Measurements from ENCODE around the gene ARL13B.

DNA sequence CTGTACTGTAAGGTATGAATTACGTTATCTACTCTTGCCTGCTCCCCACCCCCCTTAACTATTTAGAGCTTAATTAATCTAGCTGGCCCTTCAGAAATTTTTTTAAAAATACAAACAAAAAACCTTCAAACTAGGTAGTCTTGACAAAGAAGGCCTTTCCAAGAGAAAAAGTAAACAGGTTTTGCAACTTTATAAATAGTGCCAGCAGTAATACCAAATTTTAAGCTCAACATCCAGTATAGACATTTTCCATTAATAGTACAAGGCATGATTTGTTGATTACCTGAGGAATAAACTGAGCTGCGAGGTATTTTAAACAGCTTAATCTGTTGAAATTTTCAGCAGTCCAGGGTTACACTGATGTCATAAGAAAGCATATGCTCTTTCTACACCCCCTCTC is 28.3 kb downstream of the ARL13B start:
- TF ChIP-seq POLR2AphosphoS5 (IDR thresholded peaks at IDR 0.05; ENCODE audit: low read depth, low read length): no peak
- TF ChIP-seq MTA3 (CRISPR knock-in tag; IDR thresholded peaks at IDR 0.05): no peak
- no peak for TF ChIP-seq NFRKB (IDR thresholded peaks at IDR 0.05)
- TF ChIP-seq TARDBP (CRISPR knock-in tag; IDR thresholded peaks at IDR 0.05): no peak
- TF ChIP-seq ZFP36L1 (CRISPR knock-in tag; IDR thresholded peaks at IDR 0.05): no peak
- no peak for TF ChIP-seq RBAK (CRISPR knock-in tag; IDR thresholded peaks at IDR 0.05)
- TF ChIP-seq, protein P1, sequence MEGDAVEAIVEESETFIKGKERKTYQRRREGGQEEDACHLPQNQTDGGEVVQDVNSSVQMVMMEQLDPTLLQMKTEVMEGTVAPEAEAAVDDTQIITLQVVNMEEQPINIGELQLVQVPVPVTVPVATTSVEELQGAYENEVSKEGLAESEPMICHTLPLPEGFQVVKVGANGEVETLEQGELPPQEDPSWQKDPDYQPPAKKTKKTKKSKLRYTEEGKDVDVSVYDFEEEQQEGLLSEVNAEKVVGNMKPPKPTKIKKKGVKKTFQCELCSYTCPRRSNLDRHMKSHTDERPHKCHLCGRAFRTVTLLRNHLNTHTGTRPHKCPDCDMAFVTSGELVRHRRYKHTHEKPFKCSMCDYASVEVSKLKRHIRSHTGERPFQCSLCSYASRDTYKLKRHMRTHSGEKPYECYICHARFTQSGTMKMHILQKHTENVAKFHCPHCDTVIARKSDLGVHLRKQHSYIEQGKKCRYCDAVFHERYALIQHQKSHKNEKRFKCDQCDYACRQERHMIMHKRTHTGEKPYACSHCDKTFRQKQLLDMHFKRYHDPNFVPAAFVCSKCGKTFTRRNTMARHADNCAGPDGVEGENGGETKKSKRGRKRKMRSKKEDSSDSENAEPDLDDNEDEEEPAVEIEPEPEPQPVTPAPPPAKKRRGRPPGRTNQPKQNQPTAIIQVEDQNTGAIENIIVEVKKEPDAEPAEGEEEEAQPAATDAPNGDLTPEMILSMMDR (CRISPR knock-in tag; IDR thresholded peaks at IDR 0.05): no peak
